Stomach (tissue), 9 donors: ENCODE measurements around the gene ESR2. TPM values are rescaled to one million over a fixed set of nuclear protein-coding genes. Genes with fewer than 3 reads are reported as not detected.

Source experiments
- DNase-seq, 2 donors: peaks; one replicate each; pipeline versions ENCODE4 v3.0.0 to v3.0.0-alpha.2; 2013 to 2019
- H3K27ac ChIP-seq, 5 donors: fragments of 200-600 bp in 4 of 5; sonication (generic) in 4 of 5; one replicate each; pipeline ENCODE4 v1.5.1; 2013 to 2019; ENCODE audit warnings: mild to moderate bottlenecking in 1 of 5, moderate library complexity in 1 of 5
- H3K27me3 ChIP-seq, 3 donors: fragments of 200-600 bp; sonication (generic); one replicate each; pipeline ENCODE4 v1.5.1; 2017 to 2019; ENCODE audit warnings: mixed run types in 1 of 3
- H3K36me3 ChIP-seq, 4 donors: fragments of 200-600 bp; sonication (generic); 1 replicate in 3 of 4; 2 replicates in 1 of 4; pipeline ENCODE4 v1.5.1; 2016 to 2019
- H3K4me1 ChIP-seq, 4 donors: fragments of 200-600 bp; sonication (generic); one replicate each; pipeline ENCODE4 v1.5.1; 2016 to 2019
- H3K4me3 ChIP-seq, 4 donors: fragments of 200-600 bp; sonication (generic) in 3 of 4; one replicate each; pipeline ENCODE4 v1.5.1; 2016 to 2019; ENCODE audit warnings: mild to moderate bottlenecking in 1 of 4
- H3K9me3 ChIP-seq, 4 donors: fragments of 200-600 bp; sonication (generic); one replicate each; pipeline ENCODE4 v1.5.1; 2016 to 2019
- CTCF ChIP-seq, 7 experiments: fragments of 450-650 bp in 4 of 7; fragments of 200-600 bp in 3 of 7; sonication (generic) in 3 of 7; IDR thresholded peaks; one replicate each; pipeline ENCODE4 v1.5.1; 2016 to 2019; ENCODE audit warnings: antibody characterized with exemption in 7 of 7, control low read depth in 2 of 7, mild to moderate bottlenecking in 1 of 7
- EP300 ChIP-seq: sonication (generic); formaldehyde crosslinking; IDR thresholded peaks from one replicate; pipeline ENCODE4 v1.6.1; 2017; ENCODE audit warnings: antibody characterized with exemption
- POLR2A ChIP-seq, 4 donors: fragments of 450-650 bp; IDR thresholded peaks; one replicate each; pipeline ENCODE4 v1.6.1; 2016; ENCODE audit warnings: antibody characterized with exemption in 4 of 4, control low read depth in 2 of 4, mild to moderate bottlenecking in 1 of 4, moderate library complexity in 1 of 4
- POLR2AphosphoS5 ChIP-seq, 3 donors: sonication (generic); formaldehyde crosslinking; IDR thresholded peaks; one replicate each; pipeline ENCODE4 v1.6.1; 2016; ENCODE audit warnings: antibody characterized with exemption in 3 of 3
- WGBS, 5 donors: extraction: QIAGEN DNeasy Blood & Tissue Kit in 3 of 5; methylation state at CpG; one replicate each; pipeline versions ENCODE4 v1.1.5 to v1.1.7; 2013 to 2018; 5-methylcytosine and 5-hydroxymethylcytosine counted together
- intact Hi-C: fragments of 100-400 bp; cut with DNase I; formaldehyde crosslinking; loops from one replicate; pipeline ENCODE4 v1.15.1; 2023; ENCODE audit warnings: low total_unique reads
- polyA plus RNA-seq, 3 donors: library from polyadenylated mRNA; stranded (reverse); fragments of 200-250 nt; gene quantifications; one replicate each; pipeline ENCODE4 v1.2.3, GENCODE V29; 2013
- total RNA-seq, 5 donors: library from RNA; depleted of rRNA; stranded (reverse); fragments of >200 nt; gene quantifications; one replicate each; pipeline versions ENCODE4 v1.1.0 to v1.2.3, GENCODE V29; 2014 to 2016
- donor health status: healthy with polysubstance abuse.
- donor health status: Bipolar disorder and iron deficiency.
- donor health status: healthy.

Gene ESR2
- total and polyA plus RNA-seq, 8 donors = 0.08 to 1.3 (median 0.58) TPM; not detected in 5

- Histone ChIP-seq H3K27ac (peak overlapping the region in 1 of 5 donors; percentile 39), H3K27me3 (no peaks in the 10 kb centered on the region), H3K4me3 (no peak overlapping the region), H3K36me3 (peaks cover 19 to 65% (median 62%) of the 10 kb centered on the region in 4 donors), H3K4me1 (peaks cover 5 to 24% (median 14%) of the 10 kb centered on the region in 4 donors), H3K9me3 (no peaks in the 10 kb centered on the region)
- TF ChIP-seq POLR2AphosphoS5 (IDR thresholded peaks at IDR 0.05) (no peak), EP300 (no peak), CTCF (IDR thresholded peaks at IDR 0.05) (no peak), POLR2A (IDR thresholded peaks at IDR 0.05) (no peak)
- intact Hi-C loops = no loop called here
- WGBS, 5 donors = 50 to 87% (median 65%) methylated on average over 10 of the region's 10 CpGs
- no peak for DNase-seq
Measured at GRCh38 chr14:64208981-64209380, 85.2 kb downstream of the ESR2 start.

GRCh38 chr14:64208261-64208660 is 85.9 kb downstream of the ESR2 start:
- no peak overlapping the region for H3K27ac ChIP-seq
- DNase-seq = no peak
- H3K4me1 ChIP-seq = peaks cover 1 to 21% (median 10%) of the 10 kb centered on the region in 4 donors
- H3K36me3 ChIP-seq = peaks cover 19 to 63% (median 59%) of the 10 kb centered on the region in 4 donors
- H3K27me3 ChIP-seq = no peaks in the 10 kb centered on the region
- TF ChIP-seq POLR2AphosphoS5 (IDR thresholded peaks at IDR 0.05) = no peak
- TF ChIP-seq CTCF (IDR thresholded peaks at IDR 0.05) = no peak
- TF ChIP-seq POLR2A (IDR thresholded peaks at IDR 0.05) = no peak
- no peak for TF ChIP-seq EP300
- 90 to 98% (median 97%) methylated on average over 7 of the region's 7 CpGs for WGBS, 5 donors
- no peaks in the 10 kb centered on the region for H3K9me3 ChIP-seq
- H3K4me3 ChIP-seq = no peak overlapping the region
- intact Hi-C loops = no loop called here

- no peaks in the 10 kb centered on the region for H3K9me3 ChIP-seq
- H3K4me3 ChIP-seq = no peak overlapping the region
- peaks cover 7 to 28% (median 18%) of the 10 kb centered on the region in 4 donors for H3K4me1 ChIP-seq
- DNase-seq = no peak
- peaks cover 3 to 22% (median 14%) of the 10 kb centered on the region in 4 donors for H3K36me3 ChIP-seq
- no peaks in the 10 kb centered on the region for H3K27me3 ChIP-seq
- H3K27ac ChIP-seq = no peak overlapping the region
- intact Hi-C loops = no loop called here
- TF ChIP-seq POLR2A (IDR thresholded peaks at IDR 0.05) (no peak), POLR2AphosphoS5 (IDR thresholded peaks at IDR 0.05) (no peak), EP300 (no peak), CTCF (IDR thresholded peaks at IDR 0.05) (no peak)
- 53 to 77% (median 61%) methylated on average over 4 of the region's 4 CpGs for WGBS, 5 donors
Measured at GRCh38 chr14:64203366-64204006, 90.7 kb downstream of the ESR2 start.

GRCh38 chr14:64202716-64203115 is 91.5 kb downstream of the ESR2 start:
- H3K9me3 ChIP-seq = no peaks in the 10 kb centered on the region
- WGBS, 5 donors = 76 to 87% (median 83%) methylated on average over 10 of the region's 10 CpGs
- peaks cover 7 to 34% (median 22%) of the 10 kb centered on the region in 4 donors for H3K4me1 ChIP-seq
- H3K27ac ChIP-seq = no peak overlapping the region
- DNase-seq = no peak
- TF ChIP-seq POLR2AphosphoS5 (IDR thresholded peaks at IDR 0.05) = no peak
- TF ChIP-seq EP300 = no peak
- TF ChIP-seq POLR2A (IDR thresholded peaks at IDR 0.05) = no peak
- TF ChIP-seq CTCF (IDR thresholded peaks at IDR 0.05) = no peak
- peaks cover 0 to 14% (median 7%) of the 10 kb centered on the region in 4 donors for H3K36me3 ChIP-seq
- H3K27me3 ChIP-seq = no peaks in the 10 kb centered on the region
- H3K4me3 ChIP-seq = no peak overlapping the region
- intact Hi-C loops = no loop called here
